HEK293 (cell line): ENCODE measurements around the gene NPVF.

ENCODE experiments used
- CTCF ChIP-seq: fragments of 450-650 bp; formaldehyde crosslinking; IDR thresholded peaks from 2 replicates; pipeline ENCODE4 v1.5.1; 2016; ENCODE audit warnings: missing biosample characterization, missing genetic modification characterization
- ZBTB21 ChIP-seq: fragments of 450-650 bp; formaldehyde crosslinking; IDR thresholded peaks from 2 replicates; pipeline ENCODE4 v1.5.1; 2017; ENCODE audit warnings: missing biosample characterization, missing genetic modification characterization
- ZBTB6 ChIP-seq: fragments of 450-650 bp; formaldehyde crosslinking; IDR thresholded peaks from 2 replicates; pipeline ENCODE4 v1.5.1; 2017; ENCODE audit warnings: missing biosample characterization, missing genetic modification characterization
- ZNF707 ChIP-seq: fragments of 450-650 bp; formaldehyde crosslinking; IDR thresholded peaks from 2 replicates; pipeline ENCODE4 v1.5.1; 2016; ENCODE audit warnings: missing biosample characterization, missing genetic modification characterization
- ZNF776 ChIP-seq: fragments of 450-650 bp; formaldehyde crosslinking; IDR thresholded peaks from 2 replicates; pipeline ENCODE4 v1.5.0; 2017; ENCODE audit warnings: missing biosample characterization, missing genetic modification characterization, borderline replicate concordance

- TF ChIP-seq CTCF (tag by site-specific recombination): no peak
- no peak for TF ChIP-seq ZNF707 (tag by site-specific recombination)
- no peak for TF ChIP-seq ZBTB21 (tag by site-specific recombination)
- no peak for TF ChIP-seq ZNF776 (tag by site-specific recombination)
- no peak for TF ChIP-seq ZBTB6
These were observed 6.0 kb upstream of the NPVF start for GRCh38 chr7:25234336-25234735.
